Measurements from ENCODE around the gene ZMYM4. TPM values are rescaled to one million over a fixed set of nuclear protein-coding genes. Genes with fewer than 3 reads are reported as not detected.
"Not testable (repeated sequence)": the region's sequence is repeated elsewhere in the genome, so short reads cannot be mapped to it uniquely, and the experiment has no call there.

ZMYM4 gene
- total RNA-seq, 1 experiment from 2014 or later, result 24.0 TPM

GRCh38 chr1:35452106-35452774, 183.7 kb downstream of the ZMYM4 start:
- peak; percentile 31 for DNase-seq (ENCODE audit: low read depth)

- no peak for DNase-seq (ENCODE audit: low read depth)
Observed at GRCh38 chr1:35453031-35453430, 184.5 kb downstream of the ZMYM4 start.

GRCh38 chr1:35454176-35454575, 185.7 kb downstream of the ZMYM4 start:
- no peak for DNase-seq (ENCODE audit: low read depth)

- peak; percentile 24 for DNase-seq (ENCODE audit: low read depth)
Observed at GRCh38 chr1:35454616-35455015, 186.1 kb downstream of the ZMYM4 start.

- no peak for DNase-seq (ENCODE audit: low read depth)
Observed at GRCh38 chr1:35460796-35461195, 192.3 kb downstream of the ZMYM4 start.

GRCh38 chr1:35461966-35462651, 193.6 kb downstream of the ZMYM4 start:
- no peak for DNase-seq (ENCODE audit: low read depth)

GRCh38 chr1:35463232-35463631, 194.7 kb downstream of the ZMYM4 start:
- DNase-seq (ENCODE audit: low read depth), result no peak

GRCh38 chr1:35463749-35464148, 195.2 kb downstream of the ZMYM4 start:
- not testable (repeated sequence) for DNase-seq (ENCODE audit: low read depth)

- DNase-seq (ENCODE audit: low read depth), result no peak
Observed at GRCh38 chr1:35466120-35466519, 197.6 kb downstream of the ZMYM4 start.

- no peak for DNase-seq (ENCODE audit: low read depth)
Observed at GRCh38 chr1:35470977-35471613, 202.6 kb downstream of the ZMYM4 start.

Small RNA genes within 50 kb of the gene (small RNA-seq; reads per million reads assigned to genes)
- gene RF00091, result not detected

Other genes with a start within 250 kb of the ZMYM4 start
- gene ZMYM6, start 236.8 kb upstream of the ZMYM4 start, total RNA-seq (2014; rRNA removed; shearing (Covaris generic)), result 4.6 and 6.6 TPM in 2 replicates
- 16.2 and 19.7 TPM in 2 replicates for gene ZMYM1, start 189.3 kb upstream of the ZMYM4 start, total RNA-seq (2014; rRNA removed; shearing (Covaris generic))
- 216 and 220 TPM in 2 replicates for gene SFPQ, start 75.6 kb upstream of the ZMYM4 start, total RNA-seq (2014; rRNA removed; shearing (Covaris generic))

All from HT1080 (cell line).